ENCODE data around the gene C12orf76.
A peak's percentile ranks its signal among the peaks of the same experiment; 100 is the strongest.
"Not testable (repeated sequence)": the region's sequence is repeated elsewhere in the genome, so short reads cannot be mapped to it uniquely, and the experiment has no call there.

Gene C12orf76

DNA sequence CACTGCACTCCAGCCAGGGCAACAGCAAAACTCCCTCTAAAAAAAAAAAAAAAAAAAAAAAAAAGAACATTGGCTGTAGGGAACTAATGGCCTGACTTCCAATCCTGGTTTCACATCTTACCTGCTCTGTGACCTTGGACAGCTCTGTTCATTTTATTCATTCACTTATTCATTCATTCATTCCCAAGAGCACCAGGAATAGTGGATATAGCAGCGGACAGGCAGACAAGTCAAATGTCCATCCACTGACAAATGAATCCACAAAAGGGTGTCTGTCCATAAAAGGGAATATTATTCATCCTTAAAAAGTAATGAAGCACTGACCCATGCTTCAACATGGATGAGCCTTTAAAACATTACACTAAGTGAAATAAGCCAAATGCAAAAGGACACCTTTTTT lies 27.6 kb upstream of the C12orf76 start:
- Histone ChIP-seq H3K36me3 (ENCODE audit: control insufficient read depth, insufficient read depth, low read length) (no peaks in the 10 kb centered on the region), H3K9me3 (ENCODE audit: control insufficient read depth, low read length) (no peaks in the 10 kb centered on the region), H3K27me3 (ENCODE audit: control insufficient read depth, insufficient read depth, low read length) (no peaks in the 10 kb centered on the region), H3K4me1 (ENCODE audit: control insufficient read depth, insufficient read depth, low read length) (peaks cover 5% of the 10 kb centered on the region), H3K4me3 (ENCODE audit: low read length) (no peak overlapping the region), H3K9ac (ENCODE audit: low read length) (no peak overlapping the region)

DNA sequence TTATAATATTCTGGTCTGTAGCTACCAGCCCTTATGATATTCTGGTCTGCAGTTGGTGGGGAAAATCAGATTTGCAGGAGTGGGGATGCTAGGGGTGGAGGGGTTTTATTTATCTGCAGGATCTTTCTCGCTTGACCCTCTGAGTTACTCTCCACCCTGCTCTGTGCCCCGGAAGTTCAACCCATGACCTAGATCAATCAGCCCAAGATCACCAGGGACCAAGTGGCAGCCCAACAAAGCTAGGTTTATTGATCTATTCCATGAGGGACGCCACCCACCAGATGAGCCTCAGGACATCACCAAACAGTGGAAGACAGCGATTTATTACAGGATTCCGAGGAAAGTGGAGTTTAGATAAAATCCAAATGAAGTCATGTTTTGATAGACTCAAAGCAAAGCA lies 25.8 kb upstream of the C12orf76 start:
- H3K9ac ChIP-seq (ENCODE audit: low read length), result no peak overlapping the region
- no peak overlapping the region for H3K4me3 ChIP-seq (ENCODE audit: low read length)
- peaks cover 5% of the 10 kb centered on the region for H3K4me1 ChIP-seq (ENCODE audit: control insufficient read depth, insufficient read depth, low read length)

GRCh38 chr12:110073049-110073831 lies 24.9 kb upstream of the C12orf76 start:
- peaks cover 5% of the 10 kb centered on the region for H3K4me1 ChIP-seq (ENCODE audit: control insufficient read depth, insufficient read depth, low read length)
- H3K36me3 ChIP-seq (ENCODE audit: control insufficient read depth, insufficient read depth, low read length), result no peaks in the 10 kb centered on the region
- H3K27me3 ChIP-seq (ENCODE audit: control insufficient read depth, insufficient read depth, low read length), result no peaks in the 10 kb centered on the region
- no peaks in the 10 kb centered on the region for H3K9me3 ChIP-seq (ENCODE audit: control insufficient read depth, low read length)
- peak overlapping the region; percentile 34 for H3K9ac ChIP-seq (ENCODE audit: low read length)
- no peak overlapping the region for H3K4me3 ChIP-seq (ENCODE audit: low read length)

More for the DNA sequence above, 25.8 kb upstream of the C12orf76 start:
- Histone ChIP-seq H3K9me3 (ENCODE audit: control insufficient read depth, low read length) (no peaks in the 10 kb centered on the region), H3K36me3 (ENCODE audit: control insufficient read depth, insufficient read depth, low read length) (no peaks in the 10 kb centered on the region), H3K27me3 (ENCODE audit: control insufficient read depth, insufficient read depth, low read length) (no peaks in the 10 kb centered on the region)

GRCh38 chr12:110072636-110073035 lies 24.3 kb upstream of the C12orf76 start:
- H3K9ac ChIP-seq (ENCODE audit: low read length); H3K9me3 ChIP-seq (ENCODE audit: control insufficient read depth, low read length); H3K4me3 ChIP-seq (ENCODE audit: low read length); H3K36me3 ChIP-seq (ENCODE audit: control insufficient read depth, insufficient read depth, low read length); H3K4me1 ChIP-seq (ENCODE audit: control insufficient read depth, insufficient read depth, low read length); H3K27me3 ChIP-seq (ENCODE audit: control insufficient read depth, insufficient read depth, low read length): not testable (repeated sequence)

DNA sequence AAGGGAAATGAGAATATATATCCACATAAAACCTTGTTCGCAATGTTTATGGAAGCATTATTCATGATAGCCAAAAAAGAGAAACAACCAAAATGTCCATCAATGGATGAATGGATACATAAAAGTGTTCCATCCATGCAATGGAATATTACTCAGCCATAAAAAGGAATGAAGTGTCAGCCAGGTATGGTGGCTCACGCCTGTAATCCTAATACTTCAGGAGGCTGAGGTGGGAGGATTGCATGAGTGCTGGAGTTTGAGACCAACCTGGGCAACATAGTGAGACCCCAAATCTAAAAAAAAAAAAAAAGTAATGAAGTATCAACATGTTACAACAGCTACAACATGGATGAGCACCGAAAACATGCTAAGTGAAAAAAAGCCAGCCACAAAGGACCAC lies 23.6 kb upstream of the C12orf76 start:
- no peaks in the 10 kb centered on the region for H3K27me3 ChIP-seq (ENCODE audit: control insufficient read depth, insufficient read depth, low read length)
- H3K36me3 ChIP-seq (ENCODE audit: control insufficient read depth, insufficient read depth, low read length), result no peaks in the 10 kb centered on the region
- H3K9me3 ChIP-seq (ENCODE audit: control insufficient read depth, low read length), result no peaks in the 10 kb centered on the region
- peaks cover 5% of the 10 kb centered on the region for H3K4me1 ChIP-seq (ENCODE audit: control insufficient read depth, insufficient read depth, low read length)
- no peak overlapping the region for H3K9ac ChIP-seq (ENCODE audit: low read length)
- H3K4me3 ChIP-seq (ENCODE audit: low read length), result no peak overlapping the region

- H3K27me3 ChIP-seq (ENCODE audit: control insufficient read depth, insufficient read depth, low read length), result no peaks in the 10 kb centered on the region
- peaks cover 5% of the 10 kb centered on the region for H3K4me1 ChIP-seq (ENCODE audit: control insufficient read depth, insufficient read depth, low read length)
- H3K4me3 ChIP-seq (ENCODE audit: low read length), result no peak overlapping the region
- no peaks in the 10 kb centered on the region for H3K36me3 ChIP-seq (ENCODE audit: control insufficient read depth, insufficient read depth, low read length)
- no peak overlapping the region for H3K9ac ChIP-seq (ENCODE audit: low read length)
- no peaks in the 10 kb centered on the region for H3K9me3 ChIP-seq (ENCODE audit: control insufficient read depth, low read length)
Observed at GRCh38 chr12:110071504-110071903, 23.2 kb upstream of the C12orf76 start.

DNA sequence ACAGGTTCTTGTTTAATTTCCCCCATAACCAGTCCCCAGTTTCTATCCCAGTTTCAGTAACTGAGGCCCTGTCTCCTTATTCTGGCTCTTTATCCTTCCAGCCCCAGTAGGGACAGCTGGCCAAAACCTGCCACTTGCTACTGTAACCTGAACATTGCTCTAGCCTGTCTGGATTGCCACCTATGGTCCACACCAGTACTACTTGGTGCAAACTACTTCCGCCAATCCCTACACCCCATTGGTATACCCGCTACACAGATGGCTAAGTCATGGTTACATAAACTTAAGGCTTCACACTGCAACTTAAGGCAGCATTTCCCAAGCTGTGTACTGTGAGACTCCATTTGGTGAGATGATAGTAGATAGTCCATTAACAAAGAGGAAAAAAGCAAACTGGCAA lies 20.3 kb upstream of the C12orf76 start:
- Histone ChIP-seq H3K4me1 (ENCODE audit: control insufficient read depth, insufficient read depth, low read length) (peaks cover 5% of the 10 kb centered on the region), H3K36me3 (ENCODE audit: control insufficient read depth, insufficient read depth, low read length) (no peaks in the 10 kb centered on the region), H3K27me3 (ENCODE audit: control insufficient read depth, insufficient read depth, low read length) (no peaks in the 10 kb centered on the region), H3K9me3 (ENCODE audit: control insufficient read depth, low read length) (no peaks in the 10 kb centered on the region), H3K4me3 (ENCODE audit: low read length) (no peak overlapping the region), H3K9ac (ENCODE audit: low read length) (no peak overlapping the region)

- H3K36me3 ChIP-seq (ENCODE audit: control insufficient read depth, insufficient read depth, low read length); H3K9ac ChIP-seq (ENCODE audit: low read length); H3K4me3 ChIP-seq (ENCODE audit: low read length); H3K9me3 ChIP-seq (ENCODE audit: control insufficient read depth, low read length); H3K4me1 ChIP-seq (ENCODE audit: control insufficient read depth, insufficient read depth, low read length); H3K27me3 ChIP-seq (ENCODE audit: control insufficient read depth, insufficient read depth, low read length): not testable (repeated sequence)
Observed at GRCh38 chr12:110068115-110068514, 19.8 kb upstream of the C12orf76 start.

DNA sequence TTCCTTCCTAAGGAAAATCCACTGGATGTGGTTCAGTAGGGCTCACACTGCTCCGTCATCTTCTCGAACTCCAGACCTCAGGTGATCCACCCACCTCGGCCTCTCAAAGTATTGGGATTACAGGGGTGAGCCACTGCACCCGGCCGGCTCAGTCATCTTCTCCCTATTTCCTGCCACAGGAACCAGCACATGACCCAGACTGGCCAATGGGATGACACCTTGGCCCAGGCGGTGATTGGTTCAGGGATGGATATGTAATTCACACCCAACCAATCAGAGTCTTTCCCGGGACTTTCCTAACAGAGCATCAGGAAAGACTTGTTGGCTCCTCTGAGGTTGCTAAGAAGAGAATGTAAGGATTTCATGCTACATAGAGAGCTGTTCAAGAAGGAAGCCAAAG lies 19.2 kb upstream of the C12orf76 start:
- Histone ChIP-seq H3K27me3 (ENCODE audit: control insufficient read depth, insufficient read depth, low read length) (no peaks in the 10 kb centered on the region), H3K9ac (ENCODE audit: low read length) (no peak overlapping the region), H3K9me3 (ENCODE audit: control insufficient read depth, low read length) (no peaks in the 10 kb centered on the region), H3K4me3 (ENCODE audit: low read length) (no peak overlapping the region), H3K4me1 (ENCODE audit: control insufficient read depth, insufficient read depth, low read length) (no peaks in the 10 kb centered on the region), H3K36me3 (ENCODE audit: control insufficient read depth, insufficient read depth, low read length) (no peaks in the 10 kb centered on the region)

- H3K36me3 ChIP-seq (ENCODE audit: control insufficient read depth, insufficient read depth, low read length), result no peaks in the 10 kb centered on the region
- H3K9me3 ChIP-seq (ENCODE audit: control insufficient read depth, low read length), result no peaks in the 10 kb centered on the region
- H3K27me3 ChIP-seq (ENCODE audit: control insufficient read depth, insufficient read depth, low read length), result no peaks in the 10 kb centered on the region
- H3K4me1 ChIP-seq (ENCODE audit: control insufficient read depth, insufficient read depth, low read length), result no peaks in the 10 kb centered on the region
- H3K4me3 ChIP-seq (ENCODE audit: low read length), result no peak overlapping the region
- no peak overlapping the region for H3K9ac ChIP-seq (ENCODE audit: low read length)
Observed at GRCh38 chr12:110065540-110065939, 17.2 kb upstream of the C12orf76 start.

- no peaks in the 10 kb centered on the region for H3K4me1 ChIP-seq (ENCODE audit: control insufficient read depth, insufficient read depth, low read length)
- no peaks in the 10 kb centered on the region for H3K36me3 ChIP-seq (ENCODE audit: control insufficient read depth, insufficient read depth, low read length)
- H3K27me3 ChIP-seq (ENCODE audit: control insufficient read depth, insufficient read depth, low read length), result peaks cover 2% of the 10 kb centered on the region
- no peak overlapping the region for H3K4me3 ChIP-seq (ENCODE audit: low read length)
- no peaks in the 10 kb centered on the region for H3K9me3 ChIP-seq (ENCODE audit: control insufficient read depth, low read length)
- H3K9ac ChIP-seq (ENCODE audit: low read length), result no peak overlapping the region
Observed at GRCh38 chr12:110062241-110062640, 13.9 kb upstream of the C12orf76 start.

DNA sequence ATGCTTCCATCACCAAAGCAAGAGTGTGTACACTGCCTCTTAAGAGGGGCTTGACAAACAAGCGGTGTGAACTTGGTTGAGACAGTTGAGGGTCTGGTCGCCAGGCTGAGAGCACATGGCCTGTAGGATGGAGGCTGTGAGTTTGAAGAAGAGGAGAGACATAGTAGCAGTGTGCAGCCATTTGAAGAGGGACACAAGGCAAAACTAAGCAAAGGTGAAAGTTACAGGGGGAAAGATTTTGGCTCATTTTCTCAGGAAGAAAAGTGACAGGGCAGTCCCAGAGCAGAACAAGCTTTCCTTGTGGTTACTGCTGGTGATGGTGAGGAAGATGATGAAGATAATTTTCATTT lies 11.3 kb upstream of the C12orf76 start:
- Histone ChIP-seq H3K4me3 (ENCODE audit: low read length) (no peak overlapping the region), H3K9ac (ENCODE audit: low read length) (no peak overlapping the region), H3K27me3 (ENCODE audit: control insufficient read depth, insufficient read depth, low read length) (peaks cover 5% of the 10 kb centered on the region), H3K4me1 (ENCODE audit: control insufficient read depth, insufficient read depth, low read length) (no peaks in the 10 kb centered on the region), H3K9me3 (ENCODE audit: control insufficient read depth, low read length) (no peaks in the 10 kb centered on the region), H3K36me3 (ENCODE audit: control insufficient read depth, insufficient read depth, low read length) (no peaks in the 10 kb centered on the region)

Measured in mucosa of stomach (tissue), 1 donor.